ENCODE results near the gene GOLGA6D.

DNA sequence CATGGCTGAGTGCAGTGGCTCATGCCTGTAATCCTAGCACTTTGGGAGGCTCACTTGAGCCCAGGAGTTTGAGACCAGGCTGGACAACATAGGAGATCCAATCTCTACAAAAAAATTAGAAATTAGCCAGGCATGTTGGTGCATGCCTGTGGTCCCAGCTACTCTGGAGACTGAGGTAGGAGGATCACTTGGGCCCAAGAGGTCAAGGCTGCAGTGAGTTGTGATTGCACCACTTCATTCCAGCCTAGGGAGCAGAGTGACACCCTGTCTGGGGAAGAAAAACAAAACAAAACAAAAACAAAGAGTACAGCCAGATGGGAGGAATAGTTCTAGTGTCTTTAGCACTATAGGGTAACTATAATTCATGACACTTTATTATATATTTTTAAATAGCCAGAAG, 27.1 kb downstream of the GOLGA6D start:
- TF ChIP-seq TCF12 (IDR thresholded peaks at IDR 0.05; ENCODE audit: low read depth) (no peak), TAF1 (IDR thresholded peaks at IDR 0.05; ENCODE audit: low read depth) (no peak), YY1 (IDR thresholded peaks at IDR 0.05; ENCODE audit: low read depth) (no peak), CREB1 (IDR thresholded peaks at IDR 0.05; ENCODE audit: low read depth) (no peak), RAD21 (IDR thresholded peaks at IDR 0.05; ENCODE audit: low read depth) (no peak), TEAD4 (IDR thresholded peaks at IDR 0.05) (no peak), ZBTB7A (IDR thresholded peaks at IDR 0.05; ENCODE audit: low read depth) (no peak), EP300 (IDR thresholded peaks at IDR 0.05; ENCODE audit: borderline replicate concordance) (no peak), CEBPB (IDR thresholded peaks at IDR 0.05) (no peak), FOXM1 (IDR thresholded peaks at IDR 0.05; ENCODE audit: borderline replicate concordance, low read depth) (no peak)
- TF ChIP-seq, protein P1, sequence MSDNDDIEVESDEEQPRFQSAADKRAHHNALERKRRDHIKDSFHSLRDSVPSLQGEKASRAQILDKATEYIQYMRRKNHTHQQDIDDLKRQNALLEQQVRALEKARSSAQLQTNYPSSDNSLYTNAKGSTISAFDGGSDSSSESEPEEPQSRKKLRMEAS (IDR thresholded peaks at IDR 0.05) = no peak
- TF ChIP-seq, protein P2, sequence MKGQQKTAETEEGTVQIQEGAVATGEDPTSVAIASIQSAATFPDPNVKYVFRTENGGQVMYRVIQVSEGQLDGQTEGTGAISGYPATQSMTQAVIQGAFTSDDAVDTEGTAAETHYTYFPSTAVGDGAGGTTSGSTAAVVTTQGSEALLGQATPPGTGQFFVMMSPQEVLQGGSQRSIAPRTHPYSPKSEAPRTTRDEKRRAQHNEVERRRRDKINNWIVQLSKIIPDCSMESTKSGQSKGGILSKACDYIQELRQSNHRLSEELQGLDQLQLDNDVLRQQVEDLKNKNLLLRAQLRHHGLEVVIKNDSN (IDR thresholded peaks at IDR 0.05) = no peak

All from Ishikawa (cell line).